SW 1271 (cell line): ENCODE measurements around the gene SFMBT2.
"Not testable (repeated sequence)": the region's sequence is repeated elsewhere in the genome, so short reads cannot be mapped to it uniquely, and the experiment has no call there.

ENCODE experiments used
- DNase-seq, 2 experiments: peaks; one replicate each; lab custom pipeline; 2025; lab: John Stamatoyannopoulos, UW

The SFMBT2 gene

DNA sequence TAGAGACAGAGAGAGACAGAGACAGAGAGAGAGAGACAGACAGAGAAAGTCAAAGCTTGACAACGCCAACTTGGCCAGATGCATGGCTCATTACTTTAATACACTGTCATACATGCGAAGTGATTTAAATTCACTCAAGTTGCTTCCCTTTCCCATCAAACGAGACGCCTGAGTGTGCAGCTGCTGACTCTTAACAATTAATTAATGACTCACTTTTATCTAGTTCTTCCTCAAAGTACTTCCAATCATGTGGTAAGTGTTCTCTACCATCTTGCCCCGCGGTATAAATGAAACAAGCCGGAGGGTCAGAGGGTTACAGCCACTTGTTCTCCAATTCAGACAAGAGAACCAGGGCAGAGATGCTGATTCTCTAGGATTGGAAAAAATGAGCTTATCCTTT, 90.8 kb downstream of the SFMBT2 start:
- no peak for DNase-seq

DNA sequence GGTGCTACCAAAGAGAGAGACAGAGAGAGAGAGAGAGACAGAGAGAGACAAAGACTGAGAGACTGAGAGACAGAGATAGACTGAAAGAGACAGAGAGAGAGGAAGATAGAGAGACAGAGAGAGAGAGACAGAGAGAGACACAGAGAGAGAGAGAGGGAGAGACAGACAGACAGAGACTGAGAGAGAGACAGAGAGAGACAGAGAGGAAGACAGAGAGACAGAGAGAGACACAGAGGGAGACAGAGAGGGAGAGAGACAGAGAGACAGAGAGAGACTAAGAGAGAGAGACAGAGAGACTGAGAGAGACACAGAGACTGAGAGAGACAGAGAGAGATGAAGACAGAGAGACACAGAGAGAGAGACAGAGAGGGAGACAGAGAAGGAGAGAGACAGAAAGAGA, 91.2 kb downstream of the SFMBT2 start:
- no peak for DNase-seq

DNA sequence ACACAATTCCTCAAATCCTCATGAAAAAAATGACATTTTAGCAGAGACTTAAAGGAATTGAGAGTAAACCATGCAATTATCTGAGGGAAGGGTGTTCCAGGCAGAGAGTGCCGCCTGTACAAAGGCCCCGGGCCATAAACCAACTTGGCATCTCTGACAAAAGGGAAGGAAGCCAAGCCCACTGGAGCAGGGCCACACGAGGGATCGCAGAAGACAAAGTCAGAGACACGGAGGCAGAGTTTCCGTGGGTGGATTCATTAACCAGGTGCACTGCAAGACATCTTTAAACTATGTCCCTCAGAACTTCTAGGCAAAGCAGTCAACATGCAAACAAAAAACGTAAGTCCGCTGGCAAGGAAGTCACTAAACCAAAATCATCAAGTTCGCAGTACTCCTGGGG, 92.0 kb downstream of the SFMBT2 start:
- DNase-seq: no peak

DNA sequence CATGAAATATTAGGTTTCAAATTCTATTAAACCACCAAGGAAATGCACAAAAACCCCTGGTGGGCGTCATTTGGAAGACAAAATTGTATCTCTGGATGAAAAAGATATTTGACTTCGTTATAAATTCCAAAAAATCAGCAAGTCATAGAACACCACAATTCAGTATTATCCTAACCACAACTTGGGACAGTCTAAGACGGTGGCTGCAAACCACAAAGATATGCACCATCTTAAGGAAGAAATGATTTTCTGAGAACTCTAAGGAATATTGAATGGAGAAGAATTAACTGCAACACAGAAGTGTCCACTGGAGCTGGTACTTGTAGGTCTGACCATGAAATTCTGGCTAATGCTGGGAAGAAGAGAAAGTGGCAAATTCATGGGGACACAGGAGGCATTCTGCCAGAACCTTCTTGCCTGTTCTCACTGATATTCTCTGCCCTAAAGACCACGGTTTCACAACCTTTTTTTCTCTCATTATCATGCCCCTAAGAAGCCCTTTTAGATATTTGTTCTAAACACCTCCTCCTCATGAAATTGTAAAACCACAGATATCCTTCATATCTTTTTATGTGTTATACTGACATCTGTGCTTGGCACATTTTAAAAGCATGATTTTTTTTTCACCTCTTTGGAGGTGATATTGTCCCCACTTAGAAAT, 92.9 kb downstream of the SFMBT2 start:
- DNase-seq: no peak

DNA sequence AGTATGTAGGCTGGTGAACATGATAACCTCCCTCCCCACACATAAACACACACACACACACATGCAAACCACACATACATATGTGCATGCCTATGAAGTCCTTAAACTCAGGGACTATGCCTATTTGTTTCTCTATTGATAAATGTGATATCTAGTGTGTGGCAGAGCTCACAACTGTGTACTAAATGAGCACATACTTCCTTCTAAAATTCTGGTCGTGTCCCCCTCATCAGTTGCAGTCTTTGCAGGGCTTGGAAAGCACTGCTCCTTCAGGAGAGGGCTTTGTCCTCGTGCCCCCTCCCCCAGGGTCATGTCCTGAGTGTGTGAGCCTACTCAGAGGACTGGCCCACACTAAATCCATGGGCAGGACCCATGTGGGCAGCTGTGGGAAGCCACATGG, 94.0 kb downstream of the SFMBT2 start:
- no peak for DNase-seq

DNA sequence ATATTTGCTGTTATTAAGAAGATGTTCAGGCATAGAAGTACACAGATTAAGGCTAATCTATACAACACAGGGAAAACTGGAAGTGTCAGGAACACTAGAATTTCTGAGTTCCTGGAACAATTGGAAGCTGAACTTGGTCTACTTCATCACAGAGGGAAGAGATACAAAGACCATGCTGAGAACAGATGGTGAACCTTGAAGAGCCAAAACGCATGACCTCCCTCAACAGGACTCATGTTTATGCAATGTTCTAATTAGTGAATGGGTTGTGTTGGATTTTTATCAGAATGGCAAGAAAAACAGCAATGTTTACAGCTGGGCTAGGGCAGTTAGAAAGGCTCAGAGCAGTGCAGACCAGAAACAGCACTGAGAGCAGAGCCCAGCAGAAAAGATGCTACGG, 94.9 kb downstream of the SFMBT2 start:
- no peak for DNase-seq

DNA sequence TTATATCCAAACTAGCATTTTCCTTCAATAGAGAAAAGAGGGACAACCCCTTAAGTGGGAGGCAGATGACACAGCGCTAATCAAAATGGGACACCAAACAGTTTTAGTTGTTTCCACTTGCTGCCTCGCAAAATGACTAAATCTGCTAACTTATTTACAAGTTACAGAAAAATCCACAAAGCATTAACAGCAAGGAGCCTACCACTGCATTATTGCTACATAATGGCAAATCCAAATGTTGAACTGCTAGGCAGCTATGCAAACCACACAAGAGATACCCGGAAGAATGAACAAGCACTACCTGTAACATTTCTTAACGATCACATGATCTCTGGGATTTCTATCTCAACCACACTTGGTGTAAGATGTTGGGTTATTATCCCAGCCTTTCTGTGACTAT, 96.7 kb downstream of the SFMBT2 start:
- DNase-seq: no peak

DNA sequence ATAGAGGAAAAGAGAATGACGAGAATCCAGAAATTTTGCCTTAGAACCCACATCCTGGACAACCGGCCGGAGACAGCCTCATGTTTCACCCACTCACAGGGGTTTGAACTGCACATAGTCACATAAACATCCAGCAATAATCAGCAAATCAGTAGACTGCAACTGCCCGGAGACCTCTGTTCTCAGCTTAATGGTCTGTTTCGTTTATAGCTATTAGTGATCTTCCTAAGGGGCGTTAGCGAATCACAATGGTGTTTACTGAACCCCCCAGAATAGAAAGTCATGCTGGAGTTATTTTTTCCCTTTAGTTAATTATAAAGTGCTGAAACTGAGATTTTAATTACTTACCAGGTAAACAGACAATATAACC, 98.4 kb downstream of the SFMBT2 start:
- no peak for DNase-seq

DNA sequence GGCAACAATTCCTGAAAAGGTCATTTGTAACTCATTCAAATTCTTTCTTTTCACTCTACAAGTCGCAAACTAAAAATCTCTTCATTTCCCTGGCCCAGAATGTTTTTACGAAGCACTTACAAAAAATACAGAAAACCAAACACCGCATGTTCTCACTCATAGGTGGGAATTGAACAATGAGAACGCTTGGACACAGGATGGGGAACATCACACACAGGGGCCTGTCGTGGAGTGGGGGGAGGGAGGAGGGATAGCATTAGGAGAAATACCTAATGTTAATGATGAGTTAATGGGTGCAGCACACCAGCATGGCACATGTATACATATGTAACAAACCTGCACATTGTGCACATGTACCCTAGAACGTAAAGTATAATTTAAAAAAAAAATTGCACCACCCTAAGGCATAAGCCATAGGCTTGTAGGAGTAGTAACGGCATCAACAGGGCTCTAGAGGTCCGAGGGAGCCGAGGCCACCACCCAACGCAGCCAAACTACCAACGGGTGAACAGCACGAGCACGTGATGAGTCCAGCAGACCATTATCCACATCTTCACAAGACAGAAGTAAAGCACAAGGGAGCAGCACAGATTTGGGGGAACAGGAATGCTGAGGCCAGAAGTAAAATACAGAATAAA, 98.9 kb downstream of the SFMBT2 start:
- not testable (repeated sequence) for DNase-seq

DNA sequence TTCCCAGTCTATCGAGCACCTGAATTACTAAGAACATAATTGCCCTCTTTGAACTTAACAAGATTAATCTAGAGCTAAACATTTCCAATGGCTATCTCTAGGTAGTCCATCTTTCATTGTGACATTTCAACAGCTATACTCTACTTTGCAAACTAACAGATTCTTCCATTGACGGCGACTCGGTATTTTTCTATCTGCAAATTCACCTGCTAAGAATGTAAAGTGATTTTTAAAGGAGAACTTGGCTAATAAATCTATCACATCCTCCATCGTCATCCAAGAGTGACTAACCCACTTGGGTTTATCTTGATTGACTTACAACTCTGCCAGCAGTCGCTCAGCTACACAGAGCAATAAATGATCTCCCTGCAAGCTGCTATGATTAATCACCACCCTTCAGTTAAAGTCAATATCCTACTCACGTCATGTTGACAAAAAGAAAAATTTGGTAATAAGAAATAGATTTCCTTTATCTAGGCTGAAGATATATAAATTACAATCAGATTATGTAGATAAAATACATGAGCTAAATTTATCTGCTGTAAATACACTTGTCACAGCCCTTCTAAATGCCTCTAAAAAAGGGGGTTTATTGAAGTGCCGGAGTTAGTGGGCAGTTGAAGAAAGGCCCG, 99.5 kb downstream of the SFMBT2 start:
- no peak for DNase-seq

DNA sequence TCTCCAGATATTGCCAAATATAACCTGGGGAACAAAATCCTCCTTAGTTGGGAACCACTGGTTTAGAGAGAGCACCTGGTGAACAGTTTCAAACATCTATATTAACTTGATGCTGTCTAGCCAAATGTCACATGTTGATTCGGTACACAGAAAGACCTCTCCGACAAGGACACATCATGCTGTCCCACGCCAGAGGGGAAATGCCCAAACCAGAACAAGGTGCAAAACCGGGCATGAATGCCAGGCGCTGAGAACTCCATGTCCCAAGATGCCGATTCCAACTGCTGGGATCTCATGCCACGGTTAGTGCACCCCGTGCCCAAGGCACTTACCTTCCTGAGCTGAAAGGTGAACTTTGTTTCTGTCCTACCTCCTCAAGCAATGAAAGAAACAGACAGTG, 100.8 kb downstream of the SFMBT2 start:
- no peak for DNase-seq

DNA sequence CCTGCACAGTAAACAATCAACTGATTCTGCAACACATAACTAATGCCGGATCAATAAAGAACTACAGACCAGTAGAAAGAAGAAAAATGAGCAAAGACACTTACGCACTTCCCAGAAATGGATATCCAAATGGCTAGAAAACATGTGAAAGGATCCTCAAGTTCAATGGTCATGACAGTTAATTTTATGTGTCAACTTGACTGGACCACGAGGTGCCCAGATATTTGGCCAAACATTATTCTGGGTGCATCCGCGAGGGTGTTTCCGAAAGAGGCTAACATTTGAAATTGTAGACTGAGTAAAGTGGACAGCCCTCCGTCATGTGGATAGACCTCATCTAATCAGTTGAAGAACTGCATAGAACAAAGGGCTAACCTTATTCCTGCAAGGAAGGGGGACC, 102.0 kb downstream of the SFMBT2 start:
- DNase-seq: no peak

DNA sequence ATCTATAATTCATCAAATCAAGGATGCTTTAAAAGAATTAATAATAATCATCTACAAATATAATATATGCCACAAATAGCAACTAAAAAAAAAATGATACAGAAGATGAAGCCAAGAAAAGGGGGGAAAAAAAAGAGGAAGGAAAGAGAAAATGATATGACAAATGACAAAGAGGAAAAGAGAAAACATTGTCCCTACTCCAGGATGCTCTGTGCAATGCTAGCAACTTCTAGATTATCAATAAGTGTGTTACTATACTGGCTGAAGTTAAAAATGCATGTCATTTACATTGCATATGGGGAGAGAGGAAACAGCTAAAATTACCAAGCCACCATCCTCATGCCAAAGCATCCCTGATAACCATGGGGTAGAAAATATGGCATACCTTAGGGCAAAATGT, 104.2 kb downstream of the SFMBT2 start:
- DNase-seq: no peak

DNA sequence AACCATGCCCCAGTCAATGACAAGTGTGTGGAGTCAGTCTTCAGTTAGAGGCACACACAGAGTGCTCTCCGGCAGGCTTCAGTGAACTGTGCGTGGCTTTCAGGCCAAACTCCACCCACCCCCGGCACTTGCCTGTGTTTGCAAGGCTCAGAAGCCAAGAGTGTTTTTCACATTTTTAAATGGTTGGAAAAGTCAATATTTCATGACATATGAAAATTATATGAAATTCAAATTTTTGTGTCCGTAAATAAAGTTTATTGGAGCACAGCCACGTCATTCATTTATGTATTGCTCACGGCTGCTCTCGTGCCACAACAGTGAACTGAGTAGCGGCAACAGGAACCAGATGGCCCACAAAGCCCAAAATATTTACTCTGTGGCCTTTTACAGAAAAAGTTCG, 104.7 kb downstream of the SFMBT2 start:
- no peak for DNase-seq

DNA sequence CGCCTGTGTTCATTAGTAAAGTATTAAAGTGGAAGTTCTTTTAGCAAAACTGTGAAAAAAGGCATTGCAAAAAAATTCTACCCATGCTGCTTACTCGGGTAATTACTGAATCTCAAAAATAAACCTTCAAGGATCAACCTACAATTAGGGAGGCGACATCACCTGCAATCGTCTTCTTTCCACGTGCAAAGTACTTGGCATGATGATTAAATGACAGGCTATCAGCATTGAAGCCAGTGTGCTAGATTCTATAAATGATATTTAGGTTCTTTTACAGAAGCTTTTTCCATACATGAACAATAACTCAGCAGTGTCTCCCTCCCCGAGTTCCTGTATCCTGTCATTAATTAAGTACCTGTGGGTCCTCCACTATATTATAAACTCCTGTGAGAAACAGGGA, 105.8 kb downstream of the SFMBT2 start:
- no peak for DNase-seq

DNA sequence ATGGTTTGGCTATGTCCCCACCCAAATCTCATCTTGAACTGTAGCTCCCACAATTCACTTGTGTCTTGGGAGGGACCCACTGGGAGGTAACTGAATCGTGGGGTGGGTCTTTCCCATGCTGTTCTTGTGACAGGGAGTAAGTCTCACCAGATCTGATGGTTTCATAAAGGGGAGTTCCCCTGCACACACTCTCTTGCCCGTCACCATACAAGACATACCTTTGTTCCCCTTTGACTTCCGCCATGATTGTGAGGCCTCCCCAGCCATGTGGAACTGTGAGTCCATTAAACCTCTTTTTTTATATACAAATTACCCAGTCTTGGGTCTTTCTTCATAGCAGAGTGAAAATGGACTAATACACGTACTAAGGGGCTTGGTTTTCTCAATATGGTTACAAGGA, 106.7 kb downstream of the SFMBT2 start:
- DNase-seq: no peak

DNA sequence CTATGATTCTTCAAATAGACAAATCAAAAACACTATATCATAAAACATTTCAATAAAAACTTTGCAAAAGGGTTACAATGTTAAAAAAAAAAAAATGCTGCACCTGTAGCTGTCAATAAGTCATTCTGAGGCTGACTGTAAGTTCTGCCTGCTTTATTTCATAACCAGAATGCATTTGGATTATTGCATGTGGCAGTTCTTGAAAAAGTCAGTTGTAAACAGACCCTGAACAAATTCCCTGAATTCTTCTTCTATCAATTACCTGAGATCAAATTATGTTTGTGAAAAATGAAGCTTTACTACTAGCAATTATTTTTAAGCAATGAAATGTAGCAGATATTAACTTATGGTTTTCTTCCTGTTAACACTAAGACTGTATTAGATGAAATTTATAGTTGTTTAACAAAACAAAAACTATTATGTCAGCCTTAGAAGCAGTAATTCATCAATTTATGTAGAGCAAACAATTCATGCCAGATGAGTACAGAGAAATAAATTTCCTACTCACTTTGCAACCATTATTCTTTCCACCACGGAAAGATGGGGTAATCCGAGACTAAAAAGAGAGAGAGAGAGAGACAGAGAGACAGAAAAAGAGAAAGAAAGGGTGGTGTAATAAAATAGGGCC, 107.8 kb downstream of the SFMBT2 start:
- DNase-seq: no peak

DNA sequence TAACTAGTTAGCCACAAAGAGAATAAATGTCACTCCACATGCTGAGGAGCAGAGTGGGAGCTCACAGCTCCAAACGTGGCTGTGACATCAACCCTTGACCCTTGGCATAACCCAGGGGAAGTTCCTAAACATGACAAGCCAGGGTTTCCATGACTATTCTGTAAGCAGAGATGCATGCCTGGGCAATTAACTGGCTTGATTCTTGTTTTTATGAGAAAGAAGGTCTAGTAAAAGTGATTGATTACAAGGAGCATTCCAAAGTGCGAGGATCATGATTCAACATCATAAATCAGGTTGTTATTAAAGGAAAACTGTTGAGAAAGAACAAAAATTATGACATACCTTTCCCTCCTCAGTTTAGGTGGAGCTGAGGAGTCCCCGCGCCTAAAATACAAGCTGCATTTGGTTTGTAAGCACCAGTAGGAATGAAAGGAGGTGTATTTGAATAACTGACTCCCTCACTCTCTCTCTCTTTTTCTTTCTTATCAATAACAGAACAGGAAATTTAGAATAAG, 108.4 kb downstream of the SFMBT2 start:
- DNase-seq: no peak

DNA sequence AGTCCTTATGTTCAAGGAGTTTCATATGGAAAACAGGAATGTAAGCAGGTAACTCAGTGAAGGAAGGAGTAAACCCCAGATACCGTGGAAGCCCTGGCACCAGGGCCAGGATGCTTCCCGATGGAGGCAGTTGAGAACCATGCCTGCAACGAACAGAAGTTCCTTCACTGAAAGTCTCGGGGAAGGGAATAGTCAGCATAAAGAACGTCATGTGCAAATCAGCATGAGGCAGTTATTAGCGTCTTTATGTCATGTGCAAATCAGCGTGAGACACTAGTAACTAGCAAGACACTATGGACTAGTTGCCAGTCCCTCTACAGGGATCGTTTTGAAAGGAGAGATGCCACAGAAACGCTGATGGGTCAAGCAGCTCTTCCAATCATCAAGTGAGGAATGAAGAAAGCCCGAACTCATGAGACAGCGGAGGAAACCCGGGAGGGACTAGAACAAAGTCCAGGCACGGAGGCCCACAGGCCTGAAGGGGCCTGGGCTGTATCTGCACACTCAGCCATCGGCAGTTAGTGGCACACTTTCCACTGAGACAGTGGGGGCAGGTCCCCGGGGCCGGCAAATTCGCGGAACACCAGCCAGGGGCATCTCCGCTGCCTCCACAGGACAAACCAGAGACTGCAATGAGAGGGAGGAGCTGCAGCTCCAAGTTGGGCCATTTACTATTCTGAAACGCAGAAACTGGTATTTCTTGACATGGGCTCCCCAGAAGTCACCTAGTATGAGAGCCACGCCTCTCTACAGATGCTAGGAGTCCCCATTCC, 109.6 kb downstream of the SFMBT2 start:
- no peak for DNase-seq

DNA sequence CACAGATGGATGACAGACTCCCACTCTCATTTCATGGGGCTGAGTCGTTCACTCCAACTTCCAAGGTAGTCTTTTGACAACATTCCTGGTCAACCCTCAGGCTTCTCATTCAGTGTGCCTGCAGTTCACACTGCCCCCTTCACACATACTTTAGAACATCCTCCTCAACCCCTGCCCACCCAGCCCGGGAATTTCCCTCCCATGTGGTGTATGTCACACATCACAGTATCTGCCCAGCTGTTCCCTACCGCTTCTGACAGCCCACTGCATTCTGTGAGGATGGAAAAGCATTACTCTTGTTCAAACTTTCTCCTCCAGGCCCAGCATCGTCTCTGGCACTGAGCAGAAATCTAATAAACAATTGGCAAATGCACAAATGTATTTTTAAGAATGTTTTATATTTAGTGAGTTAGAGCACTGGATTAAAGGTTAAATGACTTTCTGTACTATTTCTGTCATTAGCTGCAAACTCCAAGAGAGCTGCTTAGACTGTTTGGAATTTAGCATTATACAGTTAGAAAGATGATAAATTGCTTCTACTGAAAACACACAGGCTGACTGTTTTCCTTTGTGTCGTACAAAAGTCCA, 110.4 kb downstream of the SFMBT2 start:
- no peak for DNase-seq

DNA sequence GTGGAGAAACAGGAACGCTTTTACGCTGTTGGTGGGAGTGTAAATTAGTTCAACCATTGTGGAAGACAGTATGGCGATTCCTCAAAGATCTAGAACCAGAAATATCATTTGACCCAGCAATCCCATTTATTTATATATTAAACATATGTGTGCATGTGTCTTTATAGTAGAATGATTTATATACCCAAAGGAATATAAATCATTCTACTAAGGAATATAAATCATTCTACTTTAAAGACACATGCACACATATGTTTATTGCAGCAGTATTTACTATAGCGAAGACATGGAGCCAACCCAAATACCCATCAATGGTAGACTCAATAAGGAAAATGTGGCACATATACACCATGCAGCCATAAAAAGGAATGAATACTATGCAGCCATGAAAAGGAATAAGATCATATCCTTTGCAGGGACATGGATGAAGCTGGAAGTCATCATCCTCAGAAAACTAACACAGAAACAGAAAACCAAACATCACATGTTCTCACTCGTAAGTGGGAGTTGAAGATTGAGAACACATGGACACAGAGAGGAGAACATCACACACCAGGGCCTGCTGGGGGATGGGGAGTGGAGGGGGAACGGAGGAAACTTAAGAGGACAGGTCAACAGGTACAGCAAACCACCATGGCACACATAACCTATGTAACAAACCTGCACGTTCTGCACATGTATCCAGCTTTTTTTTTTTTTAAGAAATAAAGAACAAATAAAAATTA, 111.1 kb downstream of the SFMBT2 start:
- not testable (repeated sequence) for DNase-seq
